HG02943 (cell line): ENCODE results near the gene GNA15.

Experiments
- ATAC-seq: cut with Tn5 transposase; IDR thresholded peaks from one replicate; pipeline ENCODE4 v1.9.1; 2021; ENCODE audit warnings: mild to moderate bottlenecking, low read depth, moderate library complexity; ENCODE audit not compliant: unreplicated experiment

The GNA15 gene

DNA sequence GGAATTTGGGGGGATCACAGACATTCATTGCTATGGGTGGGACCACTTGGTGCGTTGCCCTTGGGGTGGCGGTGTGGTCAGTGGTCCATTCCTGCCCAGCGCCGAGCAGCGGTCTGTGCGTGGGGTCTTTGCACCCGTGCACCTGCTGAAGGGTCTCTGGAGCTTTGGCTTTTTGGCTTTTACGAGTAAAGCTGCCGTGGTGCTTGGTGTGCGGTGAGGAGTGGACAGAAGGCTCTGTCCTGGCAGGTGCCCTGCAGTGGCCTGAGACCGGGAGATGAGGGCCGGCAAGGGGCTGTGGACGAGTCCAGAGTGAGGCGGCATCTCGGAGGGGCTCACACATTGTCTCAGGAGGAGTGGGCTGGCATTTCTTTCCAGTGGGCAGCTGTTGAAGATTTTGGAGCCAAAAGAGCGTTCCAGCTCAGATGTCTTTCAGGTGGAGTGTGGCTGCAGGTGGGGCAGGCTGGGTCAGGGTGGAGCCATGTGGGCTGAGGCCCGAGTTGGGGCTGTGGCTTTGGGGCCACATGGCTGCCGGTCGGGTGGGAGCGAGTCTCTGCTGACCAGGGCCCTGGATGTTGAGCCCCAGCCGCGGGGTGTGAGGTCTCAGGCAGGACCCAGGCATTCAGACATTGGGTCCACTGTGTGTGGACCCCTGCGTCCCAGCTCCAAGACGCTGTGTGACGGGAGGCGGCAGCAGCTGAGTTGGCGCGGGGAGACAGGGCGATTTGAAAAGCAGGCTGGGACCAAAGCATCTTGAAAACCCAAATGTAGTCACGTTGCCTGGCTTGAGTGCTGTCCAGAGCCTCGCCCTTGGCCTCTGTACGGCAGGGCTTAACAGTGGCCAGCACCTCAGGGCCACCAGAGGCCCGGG, 30.0 kb upstream of the GNA15 start:
- no peak for ATAC-seq

GRCh38 chr19:3106509-3107141, 29.2 kb upstream of the GNA15 start:
- ATAC-seq: no peak

DNA sequence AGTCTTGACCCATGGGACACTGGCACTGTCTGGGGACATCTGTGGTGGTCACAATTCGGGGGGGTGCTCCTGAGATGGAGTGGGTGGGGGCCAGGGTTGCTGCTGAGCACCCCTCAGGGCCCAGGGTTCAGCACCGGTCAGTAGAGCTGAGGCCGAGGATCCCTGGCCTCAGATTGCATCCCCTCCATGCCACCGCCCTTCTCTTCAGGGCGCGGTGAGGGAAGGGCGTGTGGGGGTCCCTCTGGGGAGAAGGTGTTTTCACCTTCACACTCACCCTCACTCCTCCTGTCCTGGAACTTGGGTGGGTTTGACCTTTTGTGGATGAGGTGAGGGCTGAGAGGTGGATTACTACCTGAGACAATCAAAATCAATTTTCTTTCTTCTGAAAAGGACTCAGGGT, 28.2 kb upstream of the GNA15 start:
- ATAC-seq: no peak

GRCh38 chr19:3108775-3109174, 27.1 kb upstream of the GNA15 start:
- ATAC-seq: no peak

DNA sequence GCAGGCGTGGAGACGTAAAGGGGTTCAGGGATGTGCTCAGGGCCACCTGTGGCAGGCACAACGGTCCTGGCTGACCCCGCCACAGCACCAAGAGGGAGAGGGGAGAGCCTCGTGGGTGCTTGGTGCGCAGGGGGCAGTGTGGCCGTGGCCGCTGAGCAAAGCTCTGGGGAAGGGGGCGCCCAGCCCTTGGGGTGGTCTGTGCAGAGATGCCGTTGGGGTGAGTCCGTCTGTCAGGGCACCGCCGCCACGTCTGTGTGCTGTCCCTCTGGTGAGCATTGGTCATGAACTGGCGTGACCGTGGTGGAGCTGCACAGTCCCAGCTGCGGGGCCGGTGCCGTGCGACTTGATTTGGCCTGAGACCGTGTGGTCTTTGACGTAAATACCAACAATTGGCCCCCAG, 26.3 kb upstream of the GNA15 start:
- ATAC-seq: no peak

GRCh38 chr19:3110126-3110825, 25.6 kb upstream of the GNA15 start:
- ATAC-seq: no peak

- ATAC-seq: no peak
These were observed 24.1 kb upstream of the GNA15 start for GRCh38 chr19:3111586-3112247.

DNA sequence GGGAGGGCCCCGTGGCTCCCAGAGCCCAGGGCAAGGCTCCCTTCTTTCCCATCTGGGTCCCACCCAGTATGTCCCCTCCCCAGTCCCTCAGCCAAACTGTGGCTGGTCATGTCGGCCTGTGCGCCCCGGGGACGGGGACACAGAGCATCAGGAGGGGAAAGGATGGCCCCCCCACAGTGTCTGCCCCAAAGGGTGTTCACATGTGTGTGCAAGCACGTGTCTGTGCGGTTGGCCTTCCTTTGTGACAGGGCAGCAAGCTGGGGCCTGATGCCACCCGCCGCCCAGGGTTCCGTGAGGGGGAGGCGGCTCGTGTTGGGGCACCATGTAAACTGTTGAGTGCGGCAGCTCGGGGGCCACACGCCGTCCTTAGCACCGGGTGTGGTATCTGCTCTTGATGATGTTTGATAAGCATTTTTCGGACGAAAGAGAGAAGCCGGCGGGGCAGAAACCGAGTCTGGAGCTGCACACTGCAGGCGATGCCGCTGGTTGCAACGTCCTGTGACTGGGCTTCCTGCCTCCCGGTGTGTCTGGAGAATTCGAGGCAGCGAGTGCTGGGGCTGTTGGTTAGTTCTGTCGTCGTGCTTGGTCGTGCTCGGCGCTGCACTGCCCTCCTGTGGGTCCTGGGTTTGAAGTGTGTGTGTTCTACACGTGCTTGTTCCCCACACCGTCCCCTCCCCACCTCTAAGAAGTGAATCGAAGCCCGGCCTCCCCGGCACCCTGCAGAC, 23.3 kb upstream of the GNA15 start:
- ATAC-seq: no peak

- no peak for ATAC-seq
These were observed 22.5 kb upstream of the GNA15 start for GRCh38 chr19:3113100-3114017.

DNA sequence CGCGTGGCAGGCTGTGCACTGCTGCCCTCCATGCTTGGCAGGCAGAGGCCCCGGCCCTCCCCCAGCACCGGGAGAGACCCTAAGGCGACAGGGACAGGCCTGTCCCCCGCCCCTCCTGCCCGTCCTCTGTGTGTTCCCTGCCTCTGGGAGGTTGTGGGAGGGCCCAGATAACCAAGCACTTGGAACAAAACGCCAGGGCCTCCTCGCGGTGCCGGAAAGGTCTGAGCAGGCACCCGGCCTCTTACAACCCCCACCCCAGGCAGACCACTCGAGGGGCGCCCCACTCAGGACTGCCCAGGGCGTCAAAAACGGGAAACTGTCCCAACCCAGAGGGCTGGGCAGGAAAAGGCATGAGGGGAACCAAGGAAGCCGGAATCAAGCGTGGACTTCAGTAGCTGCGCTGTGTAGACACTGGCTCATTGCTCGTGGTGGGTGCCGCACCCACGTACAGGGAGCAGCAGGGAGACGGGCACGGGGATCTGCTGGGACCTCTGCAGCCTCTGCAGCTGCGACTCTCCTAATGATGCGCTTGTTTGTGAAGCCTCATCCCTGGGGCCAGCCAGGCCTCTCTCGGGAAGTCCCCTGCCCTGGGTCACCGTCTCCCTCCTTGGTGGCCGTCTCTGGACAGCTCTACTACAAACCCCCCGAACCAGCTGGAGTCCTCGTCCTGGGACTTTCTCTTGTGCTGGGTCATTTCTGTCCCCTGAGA, 21.7 kb upstream of the GNA15 start:
- no peak for ATAC-seq

DNA sequence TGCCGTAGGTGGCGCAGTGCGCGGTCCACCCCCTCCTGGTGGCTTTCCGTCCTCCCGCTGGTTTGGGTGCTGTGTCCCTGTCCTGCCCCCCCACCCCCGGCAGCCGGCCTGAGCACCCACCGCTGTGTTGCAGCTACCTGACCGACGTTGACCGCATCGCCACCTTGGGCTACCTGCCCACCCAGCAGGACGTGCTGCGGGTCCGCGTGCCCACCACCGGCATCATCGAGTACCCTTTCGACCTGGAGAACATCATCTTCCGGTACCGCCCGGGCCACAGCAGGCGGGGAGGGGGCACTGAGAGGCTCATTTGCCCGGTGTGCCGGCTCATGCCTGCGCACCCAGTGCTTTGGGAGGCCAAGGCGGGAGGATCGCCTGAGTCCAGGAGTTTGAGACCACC, 21.0 kb upstream of the GNA15 start:
- ATAC-seq: no peak

- ATAC-seq: no peak
These were observed 20.4 kb upstream of the GNA15 start for GRCh38 chr19:3115411-3115810.

GRCh38 chr19:3115916-3116602, 19.8 kb upstream of the GNA15 start:
- no peak for ATAC-seq

GRCh38 chr19:3116621-3117020, 19.2 kb upstream of the GNA15 start:
- ATAC-seq: no peak

GRCh38 chr19:3117716-3118115, 18.1 kb upstream of the GNA15 start:
- ATAC-seq: no peak

GRCh38 chr19:3118232-3119070, 17.4 kb upstream of the GNA15 start:
- no peak for ATAC-seq

GRCh38 chr19:3119071-3119595, 16.7 kb upstream of the GNA15 start:
- no peak for ATAC-seq
